GM23338 (cell line): ENCODE measurements around the gene CTTN. TPM values are rescaled to one million over a fixed set of nuclear protein-coding genes. Genes with fewer than 3 reads are reported as not detected.

ENCODE experiments used
- ATAC-seq: fragments of 200-7000 bp; cut with Tn5 transposase; 3 replicates; pipeline ENCODE4 v1.9.1; 2020
- DNase-seq: peaks from one replicate; pipeline ENCODE4 v3.0.0-alpha.2; 2015; ENCODE audit warnings: low spot score
- H2AFZ ChIP-seq: fragments of 200-600 bp; sonication (generic); 2 replicates; pipeline ENCODE4 v1.8.0; 2016; ENCODE audit warnings: antibody characterized with exemption, mild to moderate bottlenecking, moderate library complexity
- H3F3A ChIP-seq: fragments of 200-600 bp; sonication (generic); replicated peaks from 2 replicates; pipeline ENCODE4 v1.8.0; 2017; ENCODE audit warnings: antibody characterized with exemption, mixed run types, low read depth
- H3K27ac ChIP-seq: fragments of 200-600 bp; sonication (generic); 2 replicates; pipeline ENCODE4 v1.6.1; 2016; ENCODE audit warnings: low read depth
- H3K27me3 ChIP-seq: fragments of 200-600 bp; sonication (generic); 2 replicates; pipeline ENCODE4 v1.8.0; 2016; ENCODE audit warnings: mild to moderate bottlenecking, mixed run types, moderate library complexity; ENCODE audit not compliant: insufficient read depth
- H3K36me3 ChIP-seq: fragments of 200-600 bp; sonication (generic); 2 replicates; pipeline ENCODE4 v1.8.0; 2016; ENCODE audit warnings: mild to moderate bottlenecking; ENCODE audit not compliant: insufficient read depth
- H3K4me1 ChIP-seq: fragments of 200-600 bp; sonication (generic); 2 replicates; pipeline ENCODE4 v1.8.0; 2016; ENCODE audit warnings: mild to moderate bottlenecking, moderate library complexity; ENCODE audit not compliant: insufficient read depth
- H3K4me2 ChIP-seq: fragments of 200-600 bp; sonication (generic); 2 replicates; pipeline ENCODE4 v1.7.1; 2017; ENCODE audit warnings: mixed run types
- H3K4me3 ChIP-seq: fragments of 200-600 bp; sonication (generic); 2 replicates; pipeline ENCODE4 v1.6.1; 2016; ENCODE audit warnings: mixed run types
- H3K79me2 ChIP-seq: fragments of 200-600 bp; sonication (generic); replicated peaks from 2 replicates; pipeline ENCODE4 v1.8.0; 2017; ENCODE audit warnings: mild to moderate bottlenecking; ENCODE audit not compliant: insufficient read depth
- H3K9me2 ChIP-seq: fragments of 200-600 bp; sonication (generic); 2 replicates; pipeline ENCODE4 v1.8.0; 2017; ENCODE audit not compliant: insufficient read depth
- H4K20me1 ChIP-seq: fragments of 200-600 bp; sonication (generic); replicated peaks from 2 replicates; pipeline ENCODE4 v1.8.0; 2017; ENCODE audit warnings: mild to moderate bottlenecking; ENCODE audit not compliant: insufficient read depth
- H3K27ac Mint-ChIP-seq: 2 replicates; pipeline ENCODE4 v1.8.0; 2020; ENCODE audit warnings: inconsistent platforms, mild to moderate bottlenecking, moderate library complexity, mixed read lengths
- H3K27me3 Mint-ChIP-seq: 3 replicates; pipeline ENCODE4 v1.8.0; 2022; ENCODE audit warnings: low read depth, mild to moderate bottlenecking, moderate library complexity, mixed read lengths, inconsistent platforms; ENCODE audit not compliant: insufficient read depth, poor library complexity
- H3K36me3 Mint-ChIP-seq: 3 replicates; pipeline ENCODE4 v1.8.0; 2021; ENCODE audit warnings: low read depth, mild to moderate bottlenecking, inconsistent platforms, moderate library complexity, mixed read lengths
- H3K4me1 Mint-ChIP-seq: 3 replicates; pipeline ENCODE4 v1.8.0; 2020; ENCODE audit warnings: mild to moderate bottlenecking, inconsistent platforms, mixed read lengths
- H3K4me3 Mint-ChIP-seq: 3 replicates; pipeline ENCODE4 v1.8.0; 2021; ENCODE audit warnings: moderate library complexity, mild to moderate bottlenecking, inconsistent platforms, mixed read lengths
- H3K9me3 Mint-ChIP-seq: 3 replicates; pipeline ENCODE4 v1.8.0; 2020; ENCODE audit warnings: moderate library complexity, mild to moderate bottlenecking, inconsistent platforms, mixed read lengths
- CREB1 ChIP-seq: fragments of 250-450 bp; sonication (Bioruptor Pico); IDR thresholded peaks from 2 replicates; pipeline ENCODE4 v1.5.0; 2020; ENCODE audit warnings: low read depth, mild to moderate bottlenecking, moderate library complexity
- CTCF ChIP-seq, 2 experiments: fragments of 200-600 bp in 1 of 2; sonication (generic) in 1 of 2; conservative IDR thresholded peaks; 2 replicates each; pipeline versions ENCODE4 v1.5.1 to v1.6.1; 2016 to 2017; ENCODE audit warnings: antibody characterized with exemption in 2 of 2, low read depth in 2 of 2, mild to moderate bottlenecking in 2 of 2, moderate library complexity in 1 of 2
- ETS1 ChIP-seq: IDR thresholded peaks from 2 replicates; pipeline ENCODE4 v1.6.1; 2016; ENCODE audit warnings: antibody characterized with exemption
- EZH2 ChIP-seq: fragments of 200-600 bp; sonication (generic); IDR thresholded peaks from one replicate; pipeline ENCODE4 v1.8.0; 2017; ENCODE audit warnings: antibody characterized with exemption, mild to moderate bottlenecking, low read depth; ENCODE audit not compliant: unreplicated experiment
- EZH2phosphoT487 ChIP-seq: fragments of 200-600 bp; sonication (generic); IDR thresholded peaks from one replicate; pipeline ENCODE4 v1.8.1; 2018; ENCODE audit warnings: antibody characterized with exemption; ENCODE audit not compliant: unreplicated experiment
- JUNB ChIP-seq: IDR thresholded peaks from one replicate; pipeline ENCODE4 v1.6.1; 2016; ENCODE audit warnings: antibody characterized with exemption; ENCODE audit not compliant: unreplicated experiment
- NANOG ChIP-seq: IDR thresholded peaks from 2 replicates; pipeline ENCODE4 v1.6.1; 2016; ENCODE audit warnings: antibody characterized with exemption, borderline replicate concordance
- POLR2AphosphoS5 ChIP-seq: IDR thresholded peaks from 2 replicates; pipeline ENCODE4 v1.6.1; 2016; ENCODE audit warnings: antibody characterized with exemption, low read depth
- REST ChIP-seq: IDR thresholded peaks from one replicate; pipeline ENCODE4 v1.6.1; 2018; ENCODE audit warnings: antibody characterized with exemption; ENCODE audit not compliant: unreplicated experiment
- STAT1 ChIP-seq: IDR thresholded peaks from one replicate; pipeline ENCODE4 v1.6.1; 2016; ENCODE audit warnings: antibody characterized with exemption; ENCODE audit not compliant: unreplicated experiment
- ZNF114 ChIP-seq: fragments of 250-450 bp; sonication (Bioruptor Pico); IDR thresholded peaks from 2 replicates; pipeline ENCODE4 v1.5.0; 2020; ENCODE audit warnings: mild to moderate bottlenecking, moderate library complexity
- ZNF331 ChIP-seq: fragments of 250-450 bp; sonication (Bioruptor Pico); IDR thresholded peaks from 2 replicates; pipeline ENCODE4 v1.5.0; 2020; ENCODE audit warnings: low read depth, mild to moderate bottlenecking, moderate library complexity
- ZNF462 ChIP-seq: fragments of 250-450 bp; sonication (Bioruptor Pico); IDR thresholded peaks from 2 replicates; pipeline ENCODE4 v1.5.0; 2020; ENCODE audit warnings: mild to moderate bottlenecking, moderate library complexity
- polyA plus RNA-seq: library from polyadenylated mRNA; unstranded; fragments of >200 nt; fragmentation: Nextera tagmentation; extraction: Ambion mirVana; gene quantifications from 2 replicates; pipeline ENCODE4 v1.2.1, GENCODE V29; 2016
- total RNA-seq: library from RNA; depleted of rRNA; stranded (reverse); fragments of >200 nt; shearing (Covaris generic); gene quantifications from 2 replicates; pipeline ENCODE4 v1.2.3, GENCODE V29; 2014

Gene CTTN
- total and polyA plus RNA-seq, 2 experiments from 2014 or later: 163 to 343 TPM

- no peaks in the 10 kb centered on the region for H3K79me2 ChIP-seq
- no peak overlapping the region for H3K4me2 ChIP-seq
- H4K20me1 ChIP-seq: no peaks in the 10 kb centered on the region
- ATAC-seq (no peak; the same call in 2 of the 3 replicates), DNase-seq (no peak)
- H3K4me3 ChIP-seq: no peak overlapping the region
- H2AFZ ChIP-seq: no peak overlapping the region
- Mint-ChIP-seq H3K4me3 (no peak overlapping the region), H3K27ac (no peak overlapping the region), H3K27me3 (peaks cover 3% of the 10 kb centered on the region), H3K4me1 (peaks cover 9% of the 10 kb centered on the region), H3K36me3 (peaks cover 12% of the 10 kb centered on the region), H3K9me3 (peaks cover 29% of the 10 kb centered on the region)
- no peaks in the 10 kb centered on the region for H3F3A ChIP-seq
- no peak overlapping the region for H3K27ac ChIP-seq
- peaks cover 6% of the 10 kb centered on the region; the same call in 1 of the 2 replicates for H3K4me1 ChIP-seq
- TF ChIP-seq STAT1 (no peak), EZH2phosphoT487 (no peak), EZH2 (no peak), ZNF462 (CRISPR knock-in tag) (no peak), CREB1 (no peak), ZNF331 (CRISPR knock-in tag) (no peak), CTCF (conservative IDR thresholded peaks at IDR 0.05; ENCODE audit: low read depth in 2 of 2) (no peak), NANOG (no peak), ETS1 (no peak), REST (no peak), POLR2AphosphoS5 (no peak), ZNF114 (CRISPR knock-in tag) (no peak), JUNB (no peak)
- peaks cover 1% of the 10 kb centered on the region; the same call in 1 of the 2 replicates for H3K36me3 ChIP-seq
- H3K27me3 ChIP-seq: no peaks in the 10 kb centered on the region
- H3K9me2 ChIP-seq: no peaks in the 10 kb centered on the region
Measured at GRCh38 chr11:70454197-70454767, 56.0 kb downstream of the CTTN start.
